Lower lobe of right lung (tissue), 2 donors: ENCODE measurements around the gene PHACTR3. TPM values are rescaled to one million over a fixed set of nuclear protein-coding genes. Genes with fewer than 3 reads are reported as not detected.
A peak's percentile ranks its signal among the peaks of the same experiment; 100 is the strongest.

Source experiments
- ATAC-seq, 2 donors: fragments of 200-7000 bp; cut with Tn5 transposase; one replicate each; pipeline ENCODE4 v1.9.1; 2020 to 2022; ENCODE audit warnings: mild to moderate bottlenecking in 2 of 2, moderate library complexity in 2 of 2
- DNase-seq: peaks from one replicate; pipeline ENCODE4 v3.0.0-alpha.2; 2020
- H3K27ac ChIP-seq: fragments of 200-600 bp; one replicate; pipeline ENCODE4 v1.8.0; 2022
- H3K27me3 ChIP-seq: fragments of 200-600 bp; one replicate; pipeline ENCODE4 v1.8.0; 2022; ENCODE audit warnings: low read depth
- H3K36me3 ChIP-seq: fragments of 200-600 bp; one replicate; pipeline ENCODE4 v1.8.0; 2022; ENCODE audit warnings: mild to moderate bottlenecking
- H3K4me1 ChIP-seq: fragments of 200-600 bp; one replicate; pipeline ENCODE4 v1.8.0; 2022
- H3K4me3 ChIP-seq: fragments of 200-600 bp; one replicate; pipeline ENCODE4 v1.8.0; 2022; ENCODE audit warnings: mild to moderate bottlenecking
- H3K9me3 ChIP-seq: fragments of 200-600 bp; one replicate; pipeline ENCODE4 v1.8.0; 2022
- intact Hi-C: fragments of 100-400 bp; cut with DNase I; formaldehyde crosslinking; loops from one replicate; pipeline ENCODE4 v1.11.0; 2022
- total RNA-seq: library from RNA; stranded (reverse); fragmentation: NEBNext Ultra II Directional; extraction: Animal tissue kit (Norgen Biotek cat#: 25700); gene quantifications from one replicate; pipeline ENCODE4 v1.2.1, GENCODE V29; 2021
- TF ChIP-seq, protein P1 (sequence below): fragments of 200-600 bp; IDR thresholded peaks from one replicate; pipeline ENCODE4 v1.8.0; 2022; ENCODE audit warnings: antibody characterized with exemption, mild to moderate bottlenecking
- donor health status: DM: no; HTN: yes; CAD: no; lungs with severe emphysema.

Gene PHACTR3
- total RNA-seq, 1 donor from 2014 or later: 9.0 TPM

DNA sequence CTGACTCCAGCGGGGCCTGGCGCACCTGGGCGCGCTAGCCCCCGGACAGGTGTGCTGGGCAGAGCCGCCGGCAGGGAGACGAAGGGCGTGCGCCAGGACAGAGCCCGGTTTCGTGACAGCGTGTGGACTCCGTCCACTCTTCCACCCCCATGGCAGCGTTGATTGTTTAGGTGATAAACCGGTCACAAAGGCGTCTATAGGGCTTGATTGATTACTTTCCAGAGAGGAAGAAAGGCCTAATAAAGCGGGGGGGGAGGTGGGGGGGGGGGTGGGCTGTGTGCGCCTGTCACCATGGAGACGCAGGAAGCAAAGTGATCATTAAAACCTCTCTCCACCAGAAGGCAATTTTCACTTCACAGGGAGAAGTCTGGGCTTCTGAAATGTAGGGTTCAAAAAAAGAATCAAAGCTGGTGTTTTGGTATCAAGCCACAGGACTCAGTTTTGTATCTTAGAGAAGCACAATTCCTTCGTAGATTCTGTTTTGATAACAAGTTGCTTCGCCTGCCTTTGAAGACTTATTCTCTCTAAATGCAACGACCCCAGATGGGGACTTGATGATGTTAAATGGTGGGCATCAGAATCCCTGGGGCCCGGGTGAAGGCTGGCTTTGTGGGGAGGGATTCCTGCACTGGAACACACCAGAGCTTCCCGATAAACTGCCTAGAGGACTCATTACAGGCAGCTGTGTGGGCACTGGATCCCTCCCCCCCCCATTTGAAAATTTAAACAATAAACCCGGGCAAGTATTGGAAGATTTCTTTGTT, 1.4 kb downstream of the PHACTR3 start:
- Histone ChIP-seq H3K27me3 (peaks cover 68% of the 10 kb centered on the region), H3K4me3 (peak overlapping the region; percentile 11), H3K27ac (no peak overlapping the region), H3K4me1 (no peaks in the 10 kb centered on the region), H3K9me3 (no peaks in the 10 kb centered on the region), H3K36me3 (no peaks in the 10 kb centered on the region)
- ATAC-seq: no peak
- no peak for DNase-seq
- intact Hi-C loops: no loop called here
- TF ChIP-seq, protein P1, sequence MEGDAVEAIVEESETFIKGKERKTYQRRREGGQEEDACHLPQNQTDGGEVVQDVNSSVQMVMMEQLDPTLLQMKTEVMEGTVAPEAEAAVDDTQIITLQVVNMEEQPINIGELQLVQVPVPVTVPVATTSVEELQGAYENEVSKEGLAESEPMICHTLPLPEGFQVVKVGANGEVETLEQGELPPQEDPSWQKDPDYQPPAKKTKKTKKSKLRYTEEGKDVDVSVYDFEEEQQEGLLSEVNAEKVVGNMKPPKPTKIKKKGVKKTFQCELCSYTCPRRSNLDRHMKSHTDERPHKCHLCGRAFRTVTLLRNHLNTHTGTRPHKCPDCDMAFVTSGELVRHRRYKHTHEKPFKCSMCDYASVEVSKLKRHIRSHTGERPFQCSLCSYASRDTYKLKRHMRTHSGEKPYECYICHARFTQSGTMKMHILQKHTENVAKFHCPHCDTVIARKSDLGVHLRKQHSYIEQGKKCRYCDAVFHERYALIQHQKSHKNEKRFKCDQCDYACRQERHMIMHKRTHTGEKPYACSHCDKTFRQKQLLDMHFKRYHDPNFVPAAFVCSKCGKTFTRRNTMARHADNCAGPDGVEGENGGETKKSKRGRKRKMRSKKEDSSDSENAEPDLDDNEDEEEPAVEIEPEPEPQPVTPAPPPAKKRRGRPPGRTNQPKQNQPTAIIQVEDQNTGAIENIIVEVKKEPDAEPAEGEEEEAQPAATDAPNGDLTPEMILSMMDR: no peak

DNA sequence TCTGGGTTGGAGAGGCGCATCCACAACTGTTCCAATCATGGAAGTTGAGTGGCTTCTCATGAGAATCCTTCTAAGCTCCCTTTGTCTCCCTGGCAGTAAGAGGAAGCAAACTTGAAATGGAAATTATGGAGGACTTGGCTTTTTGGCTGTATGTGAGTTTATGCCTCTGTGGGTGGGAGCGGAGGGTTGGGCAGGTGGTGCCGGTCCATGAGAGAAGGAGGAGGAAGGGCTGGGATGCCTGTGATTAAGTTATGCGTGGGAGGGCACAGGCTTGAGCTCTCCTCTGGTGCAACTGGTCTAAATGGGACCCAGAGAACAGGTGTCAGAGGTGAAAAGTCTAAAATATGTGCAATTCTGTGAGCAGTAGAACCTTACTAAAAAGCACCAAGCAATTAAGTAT, 2.2 kb downstream of the PHACTR3 start:
- intact Hi-C loops: no loop called here
- ATAC-seq (no peak), DNase-seq (no peak)
- Histone ChIP-seq H3K27me3 (peaks cover 69% of the 10 kb centered on the region), H3K9me3 (no peaks in the 10 kb centered on the region), H3K4me3 (no peak overlapping the region), H3K36me3 (no peaks in the 10 kb centered on the region), H3K4me1 (no peaks in the 10 kb centered on the region), H3K27ac (no peak overlapping the region)
- TF ChIP-seq, protein P1: no peak

DNA sequence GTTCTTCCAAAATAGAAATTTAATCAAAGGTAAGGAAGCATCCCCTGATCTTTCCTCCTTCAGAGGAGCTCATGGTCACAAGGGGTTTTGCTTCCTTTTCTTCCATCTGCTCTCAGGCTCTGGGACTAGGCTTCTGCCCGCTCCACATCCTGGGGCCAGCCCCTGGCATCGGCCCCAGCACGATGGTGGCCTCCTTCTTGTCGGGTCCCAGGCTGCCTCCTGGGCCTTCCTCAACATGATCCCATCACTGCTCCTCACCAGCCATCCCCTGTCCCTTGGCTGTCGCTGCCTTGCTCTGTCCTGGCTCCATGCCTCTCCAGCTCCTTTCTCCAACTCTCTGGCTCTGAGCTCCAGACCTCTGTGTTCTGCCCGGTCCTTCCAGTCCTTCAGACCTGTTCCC, 4.1 kb downstream of the PHACTR3 start:
- H3K4me1 ChIP-seq: no peaks in the 10 kb centered on the region
- H3K27me3 ChIP-seq: peaks cover 68% of the 10 kb centered on the region
- intact Hi-C loops: no loop called here
- TF ChIP-seq, protein P1: no peak
- no peaks in the 10 kb centered on the region for H3K36me3 ChIP-seq
- DNase-seq: no peak
- H3K27ac ChIP-seq: no peak overlapping the region
- ATAC-seq: no peak
- H3K4me3 ChIP-seq: no peak overlapping the region
- H3K9me3 ChIP-seq: no peaks in the 10 kb centered on the region

DNA sequence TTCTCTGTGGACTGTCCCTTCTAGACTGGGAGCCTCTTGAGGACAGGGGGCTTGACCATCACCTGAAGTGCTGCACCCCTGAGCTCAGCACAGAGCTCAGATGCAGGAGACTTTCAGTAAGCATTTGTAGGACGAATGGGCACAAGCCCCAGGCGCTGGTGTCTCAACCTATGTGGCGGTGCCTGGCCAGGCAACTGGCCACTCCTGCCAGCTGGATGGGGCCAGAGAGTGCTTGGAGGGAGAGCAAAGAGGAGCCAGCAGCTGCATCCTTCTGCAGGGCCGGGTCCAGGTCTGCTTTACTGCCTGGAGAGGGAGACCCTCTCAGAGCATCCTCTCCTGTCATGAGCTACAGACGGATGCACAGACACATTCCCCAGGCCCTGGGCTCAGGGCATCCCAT, 4.5 kb downstream of the PHACTR3 start:
- Histone ChIP-seq H3K4me3 (no peak overlapping the region), H3K36me3 (no peaks in the 10 kb centered on the region), H3K4me1 (no peaks in the 10 kb centered on the region), H3K27me3 (peaks cover 63% of the 10 kb centered on the region), H3K9me3 (no peaks in the 10 kb centered on the region), H3K27ac (no peak overlapping the region)
- TF ChIP-seq, protein P1: no peak
- intact Hi-C loops: no loop called here
- no peak for DNase-seq
- ATAC-seq: no peak

DNA sequence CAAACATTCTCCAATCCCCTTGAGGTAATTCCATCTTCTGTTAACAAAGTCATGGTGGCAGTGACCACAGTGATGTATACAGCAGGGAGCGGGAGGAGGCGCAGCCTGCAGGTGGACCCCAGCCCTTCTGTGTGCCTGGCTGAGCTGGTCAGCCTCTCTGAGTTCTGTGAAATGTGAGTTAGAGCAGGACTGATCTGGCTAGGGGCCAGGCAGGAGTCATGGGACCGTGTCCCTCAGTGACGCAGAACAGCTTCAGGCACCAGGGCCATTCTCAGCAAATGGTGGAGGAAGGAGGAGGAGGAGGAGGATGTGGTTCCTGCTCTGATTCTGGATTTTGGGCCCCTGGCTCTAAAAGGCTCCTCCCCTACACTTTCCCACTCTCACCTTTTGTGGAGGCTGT, 6.9 kb downstream of the PHACTR3 start:
- Histone ChIP-seq H3K27ac (no peak overlapping the region), H3K4me1 (no peaks in the 10 kb centered on the region), H3K9me3 (no peaks in the 10 kb centered on the region), H3K27me3 (peaks cover 39% of the 10 kb centered on the region), H3K4me3 (no peak overlapping the region), H3K36me3 (no peaks in the 10 kb centered on the region)
- no peak for ATAC-seq
- intact Hi-C loops: no loop called here
- TF ChIP-seq, protein P1: no peak
- DNase-seq: no peak
